Fibroblast of mammary gland (primary cell): Measurements from ENCODE around the gene TBC1D10B.
A peak's percentile ranks its signal among the peaks of the same experiment; 100 is the strongest.

ENCODE experiments used
- DNase-seq: peaks from one replicate; pipeline ENCODE4 v3.0.0-alpha.2; 2010; ENCODE audit warnings: low read depth
- H3K4me3 ChIP-seq: 2 replicates; pipeline ENCODE4 v1.5.1; 2011; ENCODE audit warnings: low read depth, mild to moderate bottlenecking, low read length, moderate library complexity; ENCODE audit not compliant: control insufficient read depth
- TF ChIP-seq, protein P1 (sequence below): conservative IDR thresholded peaks from 2 replicates; pipeline ENCODE4 v1.5.1; 2011; ENCODE audit warnings: low read depth, low read length, inconsistent platforms; ENCODE audit not compliant: control insufficient read depth, insufficient read depth

The TBC1D10B gene

DNA sequence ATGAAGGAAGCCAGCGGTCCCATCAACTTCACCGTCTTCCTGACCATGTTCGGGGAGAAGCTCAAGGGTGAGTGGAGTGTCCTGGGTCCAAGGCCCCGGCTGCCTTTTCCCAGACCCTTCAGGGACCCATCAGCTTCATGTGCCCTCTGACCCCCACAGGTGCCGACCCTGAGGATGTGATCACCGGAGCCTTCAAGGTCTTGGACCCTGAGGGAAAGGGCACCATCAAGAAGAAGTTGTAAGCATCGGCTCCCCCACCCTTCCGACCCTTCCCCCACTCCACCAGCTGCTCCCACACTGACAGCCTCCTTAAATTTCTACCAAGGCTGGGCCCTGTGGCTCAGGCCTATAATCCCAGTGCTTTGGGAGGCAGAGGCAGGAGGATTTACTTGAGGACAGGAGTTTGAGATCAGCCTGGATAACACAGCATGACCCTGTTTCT lies 6.2 kb upstream of the TBC1D10B start:
- TF ChIP-seq, protein P1, sequence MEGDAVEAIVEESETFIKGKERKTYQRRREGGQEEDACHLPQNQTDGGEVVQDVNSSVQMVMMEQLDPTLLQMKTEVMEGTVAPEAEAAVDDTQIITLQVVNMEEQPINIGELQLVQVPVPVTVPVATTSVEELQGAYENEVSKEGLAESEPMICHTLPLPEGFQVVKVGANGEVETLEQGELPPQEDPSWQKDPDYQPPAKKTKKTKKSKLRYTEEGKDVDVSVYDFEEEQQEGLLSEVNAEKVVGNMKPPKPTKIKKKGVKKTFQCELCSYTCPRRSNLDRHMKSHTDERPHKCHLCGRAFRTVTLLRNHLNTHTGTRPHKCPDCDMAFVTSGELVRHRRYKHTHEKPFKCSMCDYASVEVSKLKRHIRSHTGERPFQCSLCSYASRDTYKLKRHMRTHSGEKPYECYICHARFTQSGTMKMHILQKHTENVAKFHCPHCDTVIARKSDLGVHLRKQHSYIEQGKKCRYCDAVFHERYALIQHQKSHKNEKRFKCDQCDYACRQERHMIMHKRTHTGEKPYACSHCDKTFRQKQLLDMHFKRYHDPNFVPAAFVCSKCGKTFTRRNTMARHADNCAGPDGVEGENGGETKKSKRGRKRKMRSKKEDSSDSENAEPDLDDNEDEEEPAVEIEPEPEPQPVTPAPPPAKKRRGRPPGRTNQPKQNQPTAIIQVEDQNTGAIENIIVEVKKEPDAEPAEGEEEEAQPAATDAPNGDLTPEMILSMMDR, result no peak

DNA sequence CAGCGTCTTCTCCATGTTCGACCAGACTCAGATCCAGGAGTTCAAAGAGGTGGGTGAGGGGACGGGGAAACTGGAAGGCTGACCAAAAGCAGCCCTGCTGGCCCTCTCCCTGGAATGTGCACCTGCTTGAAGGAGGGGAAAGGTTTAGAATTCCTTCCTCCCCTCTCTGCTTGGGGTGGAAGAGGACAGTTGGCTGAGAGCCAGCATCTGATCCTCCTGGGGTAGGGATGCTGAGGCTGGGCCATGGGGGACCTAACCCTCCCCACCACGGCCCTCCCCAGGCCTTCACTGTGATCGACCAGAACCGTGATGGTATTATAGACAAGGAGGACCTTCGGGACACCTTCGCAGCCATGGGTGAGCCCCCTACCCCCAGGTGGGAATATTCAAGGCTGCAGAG lies 5.6 kb upstream of the TBC1D10B start:
- DNase-seq, result no peak
- TF ChIP-seq, protein P1, result no peak

More for the DNA sequence above, 6.2 kb upstream of the TBC1D10B start:
- H3K4me3 ChIP-seq, result no peak overlapping the region
- no peak for DNase-seq

DNA sequence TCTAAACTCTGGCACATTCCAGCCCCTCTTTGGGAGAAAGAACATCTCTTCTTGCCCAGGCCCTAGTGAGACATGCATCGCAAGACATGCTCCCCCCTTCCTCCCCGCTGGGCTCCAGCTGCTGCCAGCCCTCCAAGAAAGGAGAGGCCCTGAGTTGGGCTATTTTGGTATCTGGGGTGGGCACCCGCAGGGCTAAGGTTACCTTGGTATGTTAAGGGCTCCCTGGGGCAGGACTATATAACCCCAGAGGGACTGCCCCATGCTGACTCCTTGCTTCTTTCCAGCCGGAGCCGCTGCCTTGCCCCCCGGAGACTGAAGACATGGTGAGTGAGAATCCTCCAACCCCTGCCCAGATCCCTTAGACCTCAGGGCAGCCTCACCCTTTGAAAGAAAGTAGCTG lies 4.2 kb upstream of the TBC1D10B start, which contains the start of gene MYL11:
Gene MYL11 (plus strand): TSS at position 265 of the 400 bp plus-strand sequence. CDS start 56 bp downstream, at position 321.
- no peak for DNase-seq
- no peak within 1 kb of the TSS for H3K4me3 ChIP-seq
- TF ChIP-seq, protein P1, result no peak

More for the DNA sequence above, 5.6 kb upstream of the TBC1D10B start:
- no peak overlapping the region for H3K4me3 ChIP-seq

DNA sequence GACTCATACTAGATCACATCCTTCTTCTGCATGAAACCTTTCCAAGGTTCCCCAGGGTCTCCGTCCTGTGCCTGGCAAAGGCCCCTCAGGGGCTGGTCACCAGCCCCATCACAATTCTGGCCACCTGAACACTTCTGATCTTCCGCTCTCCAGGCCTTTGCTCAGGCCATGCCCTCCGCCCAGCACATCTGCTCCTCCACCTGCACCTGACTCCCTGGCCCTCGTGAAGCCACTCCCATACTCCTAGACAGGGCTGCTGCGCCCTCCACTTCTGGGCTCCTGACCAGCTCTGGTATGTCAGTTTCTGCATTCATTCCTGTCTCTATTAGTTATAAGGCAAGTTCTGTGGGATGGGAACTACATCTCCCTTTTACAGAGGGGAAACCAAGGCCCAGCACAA lies 2.4 kb upstream of the TBC1D10B start:
- no peak overlapping the region for H3K4me3 ChIP-seq
- TF ChIP-seq, protein P1, result no peak

DNA sequence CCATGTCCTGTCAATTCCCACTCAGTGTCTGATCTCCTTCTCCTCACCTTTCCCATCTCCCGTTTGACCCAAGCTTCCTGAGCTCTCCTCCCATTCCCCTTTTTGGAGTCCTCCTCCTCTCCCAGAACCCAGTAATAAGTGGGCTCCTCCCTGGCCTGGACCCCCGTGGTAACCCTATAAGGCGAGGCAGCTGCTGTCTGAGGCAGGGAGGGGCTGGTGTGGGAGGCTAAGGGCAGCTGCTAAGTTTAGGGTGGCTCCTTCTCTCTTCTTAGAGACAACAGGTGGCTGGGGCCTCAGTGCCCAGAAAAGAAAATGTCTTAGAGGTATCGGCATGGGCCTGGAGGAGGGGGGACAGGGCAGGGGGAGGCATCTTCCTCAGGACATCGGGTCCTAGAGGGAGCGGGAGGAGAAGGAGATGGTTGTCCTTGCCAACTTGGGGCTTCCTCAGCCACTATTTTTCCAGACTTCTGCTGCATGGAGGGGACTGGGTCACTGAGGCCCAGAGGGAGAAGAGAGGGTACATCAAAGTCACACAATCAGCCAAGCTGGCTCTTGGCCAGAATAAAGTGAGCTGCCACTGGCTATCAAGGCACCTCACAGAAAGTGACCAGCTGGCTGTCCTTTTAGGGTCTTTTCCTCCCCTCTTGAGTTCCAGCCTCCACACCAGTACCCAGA lies 1.9 kb upstream of the TBC1D10B start:
- TF ChIP-seq, protein P1, result no peak
- H3K4me3 ChIP-seq, result no peak overlapping the region

More for the DNA sequence above, 2.4 kb upstream of the TBC1D10B start:
- DNase-seq, result no peak

DNA sequence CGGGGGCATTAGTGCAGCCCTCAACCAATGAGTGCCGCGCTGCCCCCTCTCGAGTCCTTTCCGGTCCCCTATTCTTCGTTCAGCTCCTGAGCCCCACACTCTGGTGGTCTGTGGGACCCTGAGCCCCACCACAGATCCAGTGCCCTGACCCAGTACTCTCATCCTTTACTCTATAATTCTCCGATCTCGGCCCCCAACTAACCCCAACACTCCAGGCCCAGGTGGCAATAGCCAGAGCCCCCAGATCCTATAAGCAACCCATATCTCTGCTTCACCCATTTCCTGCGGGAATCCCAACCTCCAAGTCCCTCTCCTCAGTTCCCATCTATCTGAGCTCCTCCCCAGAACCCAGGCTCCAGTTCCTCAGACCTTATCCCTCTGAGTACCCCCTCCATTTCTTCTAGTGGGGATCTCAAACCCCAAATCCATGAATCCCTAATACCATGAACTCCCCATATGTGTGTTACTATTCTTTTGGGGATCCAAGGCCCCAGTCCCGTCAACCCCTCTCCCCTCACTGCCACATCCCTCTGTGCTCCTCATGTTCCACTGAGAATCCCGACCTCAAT lies 1.0 kb upstream of the TBC1D10B start:
- TF ChIP-seq, protein P1, result no peak
- no peak for DNase-seq
- H3K4me3 ChIP-seq, result peak overlapping the region; percentile 60

More for the DNA sequence above, 1.9 kb upstream of the TBC1D10B start:
- DNase-seq, result no peak
